Medulla oblongata (tissue), 1 donor: ENCODE data around the gene AP4B1.
A peak's percentile ranks its signal among the peaks of the same experiment; 100 is the strongest.

Source experiments
- DNase-seq: peaks from one replicate; pipeline ENCODE4 v3.0.0-alpha.2; 2015; ENCODE audit errors: extremely low spot score

Gene AP4B1

DNA sequence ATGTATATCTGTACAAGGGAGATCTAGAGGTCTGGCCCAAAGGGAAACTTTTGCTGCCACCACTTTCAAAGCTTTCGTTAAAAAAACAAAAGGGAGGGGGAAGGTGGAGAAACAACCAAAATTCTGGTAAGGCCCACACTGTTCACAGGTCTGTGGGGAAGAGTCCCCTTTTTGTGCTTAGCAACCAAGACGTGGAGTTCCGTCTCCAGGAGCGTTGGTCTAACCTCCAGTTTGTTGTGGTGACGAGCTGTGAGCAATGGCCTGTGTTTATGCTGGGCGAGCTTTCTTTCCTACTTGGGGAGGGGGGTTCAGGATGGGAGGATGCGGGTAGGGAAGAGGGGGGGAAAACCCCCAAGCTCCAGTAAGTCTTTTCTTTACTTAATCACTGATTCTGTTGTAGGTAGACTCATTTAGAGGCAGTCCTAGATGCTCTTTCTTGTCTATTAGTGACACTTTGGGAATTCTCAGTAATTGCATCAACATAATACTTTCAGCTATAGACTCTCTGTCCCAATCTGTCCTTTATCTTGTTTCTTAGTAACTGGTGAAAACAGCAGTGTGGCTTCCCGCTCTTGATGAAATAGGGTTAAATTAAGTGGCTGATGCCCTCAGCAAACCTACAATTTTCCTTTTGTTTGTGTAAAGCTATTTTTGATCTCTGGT is 26.0 kb upstream of the AP4B1 start:
- DNase-seq: peak; percentile 37

DNA sequence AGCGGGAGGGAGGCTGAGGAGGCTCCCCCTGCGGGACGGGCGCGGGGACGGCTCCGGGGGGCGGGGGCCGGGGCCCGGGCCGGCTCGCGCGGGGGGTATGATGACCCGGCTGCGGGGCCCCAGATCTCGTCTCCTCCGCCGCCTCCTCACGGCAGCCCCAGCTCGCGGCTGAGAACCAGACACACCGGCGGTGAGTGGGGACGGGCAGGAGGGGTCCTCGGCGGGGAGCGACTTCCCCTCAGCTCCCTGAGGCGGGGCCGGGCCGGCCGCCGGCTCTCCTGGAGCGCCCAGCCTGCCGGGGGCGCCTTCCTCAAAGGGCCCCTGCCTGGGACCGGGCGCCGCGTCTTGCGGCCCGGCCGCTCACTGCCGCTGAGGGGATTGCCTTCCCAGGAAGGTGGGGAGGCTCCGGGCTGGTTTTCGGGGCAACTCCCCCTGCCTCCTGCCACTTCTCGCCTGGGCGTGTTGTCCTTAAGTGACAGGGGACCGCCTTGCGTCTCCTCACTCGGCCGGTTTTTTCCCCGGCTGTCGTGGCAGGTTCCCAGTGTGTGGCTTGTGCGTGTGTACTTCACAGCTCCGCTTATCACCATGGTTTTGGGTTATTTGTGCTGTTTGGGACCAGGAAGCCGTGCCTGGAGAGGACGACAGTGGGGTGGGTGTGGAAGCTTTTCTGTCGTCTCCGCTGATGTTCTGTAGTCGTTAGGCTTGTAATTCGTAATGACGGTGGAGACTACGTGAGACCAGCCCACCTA is 25.3 kb upstream of the AP4B1 start:
- DNase-seq: peak; percentile 47

DNA sequence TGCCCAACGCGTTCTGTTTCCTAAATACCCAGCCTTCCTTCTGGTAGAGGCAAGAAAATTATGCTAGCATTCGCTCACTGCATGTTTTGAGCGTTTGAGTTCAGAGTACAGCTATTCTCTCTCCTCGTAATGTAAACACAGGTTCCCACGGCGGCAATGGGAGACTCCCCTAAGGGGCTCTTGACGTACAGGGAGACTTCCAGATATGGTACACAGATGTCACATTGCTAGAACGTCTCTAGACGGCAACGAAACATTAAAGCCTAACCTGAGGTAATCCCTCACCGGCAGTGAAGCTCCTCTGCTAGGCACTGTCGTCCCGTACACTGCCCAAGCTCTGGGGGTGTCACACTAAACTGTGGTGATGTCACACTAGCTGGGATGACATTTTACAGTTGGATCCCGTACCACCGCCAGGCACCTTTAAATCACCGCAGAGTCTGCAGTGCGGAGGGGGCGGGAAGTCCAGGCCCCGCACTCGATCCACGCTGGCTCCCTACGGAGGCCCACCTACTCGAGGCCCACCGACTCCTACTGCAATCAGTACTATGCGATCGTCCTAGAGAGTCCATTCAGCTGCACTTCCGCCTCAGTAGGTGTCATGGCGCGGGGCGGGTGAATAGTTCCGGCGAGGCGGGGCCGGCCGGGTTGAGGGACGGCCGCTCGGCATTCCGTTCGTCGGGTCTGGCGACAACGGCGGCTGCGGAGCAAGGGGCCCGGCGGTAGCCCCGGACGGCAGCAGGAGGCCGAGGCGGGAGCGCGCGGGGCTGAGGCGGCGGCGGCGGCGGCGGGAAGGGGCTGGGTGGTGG is 24.5 kb upstream of the AP4B1 start, which contains the start of gene HIPK1:
HIPK1 (plus strand) TSS at position 384 of the 809 bp plus-strand sequence.
- DNase-seq: peak; percentile 96

DNA sequence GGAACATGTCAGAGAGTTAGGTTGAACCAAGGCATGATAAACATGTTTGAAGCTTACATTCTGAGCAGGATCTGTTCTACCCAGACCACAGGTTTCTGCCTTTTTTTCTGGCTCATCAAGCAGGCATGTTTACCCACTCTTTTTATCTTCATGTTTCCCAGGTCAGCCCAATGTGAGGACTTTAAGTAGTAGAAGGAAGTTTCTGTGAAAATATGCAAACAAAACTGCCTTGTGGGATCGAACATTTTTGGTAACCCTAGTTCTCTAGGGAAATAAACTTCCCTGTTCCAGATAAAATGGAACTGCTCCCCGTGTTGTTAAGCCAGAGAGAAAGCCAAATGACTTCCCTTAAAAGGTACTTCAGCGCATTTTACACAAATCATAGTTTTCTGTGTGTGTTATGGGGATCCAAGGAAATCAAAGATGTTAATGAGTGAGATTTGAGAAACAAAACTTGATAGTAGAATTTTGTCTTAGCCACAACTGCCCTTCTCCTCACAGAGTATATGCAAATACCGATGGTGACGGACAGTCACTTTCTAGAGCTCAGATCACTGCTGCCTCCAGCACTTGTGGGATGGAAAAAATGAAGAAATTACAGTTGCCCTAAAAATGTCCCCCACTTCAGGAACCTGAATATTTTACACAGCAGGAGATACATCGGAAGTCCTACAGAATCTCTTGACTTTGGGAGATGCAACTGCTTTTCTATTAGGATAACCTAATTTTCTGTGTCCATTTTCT is 23.8 kb upstream of the AP4B1 start:
- peak; percentile 58 for DNase-seq

DNA sequence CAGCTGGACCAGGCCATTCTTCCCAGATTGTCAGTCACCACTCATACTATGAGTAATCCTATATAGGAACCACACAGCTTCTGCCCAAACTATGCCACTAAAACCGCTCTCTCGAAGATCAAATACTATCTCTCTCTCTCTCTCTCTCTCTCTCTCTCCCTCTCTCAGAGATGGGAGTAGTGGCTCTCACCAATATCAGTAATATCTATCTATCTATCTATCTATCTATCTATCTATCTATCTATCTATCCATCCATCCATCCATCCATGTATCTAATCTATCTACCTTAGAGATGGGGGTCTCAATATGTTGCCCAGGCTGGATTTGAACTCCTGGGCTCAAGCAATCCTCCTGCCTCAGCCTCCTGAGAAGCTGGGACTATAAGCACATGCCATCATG is 19.9 kb upstream of the AP4B1 start:
- DNase-seq: no peak

DNA sequence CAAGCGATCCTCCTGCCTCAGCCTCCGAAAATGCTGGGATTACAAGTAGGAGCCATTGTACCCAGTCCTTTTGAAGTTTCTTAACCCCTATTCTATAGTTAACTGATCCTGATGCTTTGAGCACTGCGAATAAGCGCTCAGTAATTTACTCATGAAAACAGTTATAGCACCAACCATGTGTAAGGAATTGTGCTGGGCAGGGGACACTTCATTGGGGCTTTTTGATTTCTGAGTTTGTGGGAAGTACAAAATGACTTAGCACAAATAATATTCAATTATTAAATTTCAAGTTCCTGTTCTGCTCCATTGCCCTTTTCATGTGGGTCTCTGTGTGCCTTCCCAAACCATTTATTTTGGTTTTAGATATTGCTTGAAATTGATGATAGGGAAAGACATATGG is 18.4 kb upstream of the AP4B1 start:
- no peak for DNase-seq

DNA sequence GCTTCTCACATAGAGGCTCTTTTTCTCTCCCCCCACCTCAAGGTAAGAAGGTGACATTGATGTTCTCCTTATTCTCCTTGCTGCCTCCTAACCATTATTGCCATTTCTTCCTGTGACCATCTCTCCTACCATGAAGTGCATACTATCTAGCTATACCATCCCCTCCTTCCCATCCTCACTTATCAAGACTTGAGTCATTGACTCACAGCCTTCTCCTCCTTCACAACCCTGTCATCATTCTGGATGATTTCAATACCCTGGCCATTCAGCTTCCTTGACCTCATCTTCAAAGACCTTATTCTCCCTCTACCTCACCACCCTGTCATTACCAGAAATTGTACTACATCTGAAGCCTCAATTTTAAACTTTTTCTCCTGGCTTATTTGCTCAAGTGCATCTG is 13.6 kb upstream of the AP4B1 start:
- no peak for DNase-seq

DNA sequence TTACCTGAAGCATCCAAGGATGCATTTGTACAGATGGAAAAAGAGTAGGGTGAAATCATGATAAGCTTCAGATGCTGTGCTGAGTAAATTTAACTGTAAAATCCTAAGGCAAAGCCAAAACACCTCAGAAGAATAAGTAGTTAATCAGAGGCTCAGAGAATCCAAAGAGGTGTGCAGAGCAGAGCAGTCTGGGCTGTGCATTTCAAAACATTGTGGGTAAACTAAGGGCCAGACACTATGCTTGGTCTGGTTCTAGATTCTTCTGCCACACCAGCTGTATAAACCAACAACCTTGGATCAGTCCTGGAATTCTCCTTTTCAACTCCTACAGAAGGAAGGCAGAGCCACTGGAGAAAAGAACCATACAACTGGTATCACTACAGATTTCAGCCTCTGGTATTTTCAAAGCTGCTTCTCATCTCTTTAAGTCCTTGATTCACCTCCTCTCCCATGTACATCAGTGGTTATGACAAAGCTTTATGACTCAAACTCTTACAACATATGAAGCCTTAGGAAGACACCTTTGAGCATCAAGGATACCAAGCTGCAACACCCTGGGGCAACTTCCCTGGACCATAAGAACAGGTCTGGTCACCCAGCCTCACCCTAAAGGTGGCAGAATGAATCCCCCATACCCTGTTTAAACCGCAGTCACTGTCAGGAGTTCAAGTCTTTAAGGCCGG is 12.9 kb upstream of the AP4B1 start:
- no peak for DNase-seq

DNA sequence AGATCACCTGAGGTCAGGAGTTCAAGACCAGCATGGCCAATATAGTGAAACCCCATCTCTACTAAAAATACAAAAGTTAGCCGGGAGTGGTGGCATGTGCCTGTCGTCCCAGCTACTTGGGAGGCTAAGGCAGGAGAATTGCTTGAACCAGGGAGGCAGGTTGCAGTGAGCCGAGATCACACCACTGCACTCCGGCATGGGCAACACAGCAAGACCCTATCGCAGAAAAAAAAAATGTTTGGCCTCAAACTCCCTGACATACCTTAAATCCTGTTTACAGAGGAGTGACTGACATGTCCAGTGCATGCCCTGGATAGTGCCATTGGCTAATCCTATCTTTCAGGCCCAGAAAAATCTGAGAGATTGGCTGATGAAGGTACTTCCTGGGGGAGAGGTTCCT is 12.4 kb upstream of the AP4B1 start:
- no peak for DNase-seq

DNA sequence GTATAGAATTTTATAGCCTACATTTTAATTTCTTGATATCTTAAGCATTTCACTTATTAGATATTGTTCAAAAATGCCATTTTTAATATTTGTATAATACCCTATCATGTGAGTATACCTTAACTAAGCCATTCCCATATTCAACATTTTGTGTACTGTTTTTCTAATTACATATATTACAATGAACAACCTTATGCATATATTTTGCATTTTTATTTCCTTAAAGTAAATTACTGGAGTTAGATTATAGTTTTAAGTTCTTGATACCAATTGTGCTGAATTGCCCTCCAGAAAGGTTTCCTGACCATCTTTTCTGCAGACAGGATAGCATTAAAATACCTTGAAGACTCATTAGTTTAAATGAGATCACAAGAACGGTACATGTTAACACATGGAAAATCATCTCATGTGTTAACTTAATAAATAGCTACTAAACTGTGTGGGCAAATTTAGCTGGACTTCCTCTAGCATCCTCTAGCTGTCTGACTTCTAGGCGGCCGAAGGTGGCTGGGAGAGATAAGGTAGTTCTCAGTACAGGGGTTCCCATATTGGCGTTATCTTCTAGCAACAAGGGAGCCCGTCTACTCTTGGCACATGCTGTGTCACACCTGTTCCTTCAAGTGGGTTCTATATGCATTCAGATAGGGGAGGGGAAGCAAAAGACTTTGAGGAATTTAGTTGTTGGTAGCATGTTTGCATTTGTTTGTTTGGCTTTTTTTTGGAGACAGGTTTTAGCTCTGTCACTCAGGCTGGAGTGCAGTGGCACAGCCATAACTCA is 9.5 kb upstream of the AP4B1 start:
- DNase-seq: no peak

DNA sequence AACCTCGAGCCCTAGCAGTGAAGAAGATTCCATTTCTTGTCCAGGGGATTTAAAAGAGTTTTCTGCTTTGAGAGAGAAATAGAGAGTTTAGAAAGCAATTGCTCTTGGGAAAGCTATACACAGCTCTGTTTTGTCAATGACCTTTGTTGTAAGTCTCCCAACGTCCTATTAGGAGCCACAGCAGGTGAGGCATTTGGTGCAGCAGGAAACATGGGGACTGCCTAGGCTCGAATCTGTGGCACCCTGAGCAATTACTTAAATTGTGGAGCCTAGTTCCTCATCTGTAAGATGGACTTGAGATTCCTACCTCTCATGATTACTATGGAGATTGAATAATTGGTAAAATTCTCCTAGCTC is 8.7 kb upstream of the AP4B1 start:
- DNase-seq: no peak

DNA sequence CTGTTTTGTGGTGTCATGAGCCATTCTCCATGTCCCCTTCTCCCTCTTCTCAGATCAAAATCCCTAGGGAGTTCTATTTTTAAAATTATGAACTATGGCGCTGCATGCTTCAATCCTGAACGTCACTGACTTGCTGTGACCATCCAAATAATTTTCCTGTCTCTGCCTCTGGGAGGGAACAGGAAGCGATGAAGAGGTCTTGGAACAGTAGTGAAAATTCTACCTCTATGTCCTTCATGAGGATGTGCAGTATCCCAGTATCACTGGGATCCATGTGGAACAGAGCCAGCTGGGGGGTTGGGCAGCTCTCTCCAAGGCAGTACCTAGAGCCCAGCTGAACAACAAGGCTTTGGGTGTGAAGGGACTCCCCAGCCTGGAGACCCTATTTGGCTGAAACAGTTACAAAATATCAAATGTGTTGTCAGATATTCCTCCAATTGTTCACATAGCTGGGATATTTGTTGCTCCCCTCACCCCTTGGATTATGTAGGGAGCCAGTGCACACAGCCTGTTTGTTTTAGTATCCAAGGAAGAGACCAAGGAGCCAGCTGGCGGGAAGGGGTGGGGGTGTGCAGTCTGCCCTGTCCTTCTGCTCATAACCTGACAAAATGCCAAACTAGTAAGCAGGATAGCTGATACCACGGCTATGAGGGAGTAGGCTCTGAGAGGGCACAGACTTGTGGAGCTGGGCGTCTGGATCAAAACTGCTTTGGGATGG is 8.2 kb upstream of the AP4B1 start:
- no peak for DNase-seq

DNA sequence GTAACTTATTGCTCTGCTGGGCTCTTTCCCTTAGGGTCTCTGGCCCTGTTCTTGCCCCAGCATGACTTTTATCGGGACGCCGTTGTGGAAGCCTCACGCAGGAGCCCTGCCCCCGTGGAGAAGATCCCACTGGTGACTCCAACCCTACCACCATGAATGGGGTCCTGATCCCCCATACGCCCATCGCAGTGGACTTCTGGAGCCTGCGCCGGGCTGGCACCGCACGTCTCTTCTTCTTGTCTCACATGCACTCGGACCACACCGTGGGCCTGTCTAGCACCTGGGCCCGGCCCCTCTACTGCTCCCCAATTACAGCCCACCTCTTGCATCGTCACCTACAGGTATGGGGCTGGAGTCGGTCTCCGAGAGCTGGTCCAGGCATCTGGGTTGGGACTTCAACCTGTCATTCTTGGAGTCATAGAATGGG is 849 bp upstream of the AP4B1 start:
- DNase-seq: no peak

DNA sequence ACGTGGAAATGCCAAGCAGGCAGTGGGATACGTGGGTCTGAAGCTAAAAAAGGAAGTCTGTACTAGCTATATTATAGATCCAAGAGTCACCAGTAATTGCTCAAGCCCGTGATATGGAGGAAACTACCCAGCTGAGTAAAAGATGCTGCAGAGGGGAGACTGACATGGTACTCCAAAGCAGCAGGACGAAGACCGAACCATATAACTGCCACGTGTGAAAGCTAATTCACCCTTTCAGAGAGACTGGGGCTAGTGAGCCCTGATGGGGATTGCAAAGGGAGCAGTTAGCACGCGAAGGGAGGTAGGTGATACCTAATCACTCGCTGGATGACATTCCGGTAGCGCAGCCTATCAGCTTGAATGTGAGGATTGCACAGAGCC is 316 bp downstream of the AP4B1 start:
- no peak for DNase-seq

DNA sequence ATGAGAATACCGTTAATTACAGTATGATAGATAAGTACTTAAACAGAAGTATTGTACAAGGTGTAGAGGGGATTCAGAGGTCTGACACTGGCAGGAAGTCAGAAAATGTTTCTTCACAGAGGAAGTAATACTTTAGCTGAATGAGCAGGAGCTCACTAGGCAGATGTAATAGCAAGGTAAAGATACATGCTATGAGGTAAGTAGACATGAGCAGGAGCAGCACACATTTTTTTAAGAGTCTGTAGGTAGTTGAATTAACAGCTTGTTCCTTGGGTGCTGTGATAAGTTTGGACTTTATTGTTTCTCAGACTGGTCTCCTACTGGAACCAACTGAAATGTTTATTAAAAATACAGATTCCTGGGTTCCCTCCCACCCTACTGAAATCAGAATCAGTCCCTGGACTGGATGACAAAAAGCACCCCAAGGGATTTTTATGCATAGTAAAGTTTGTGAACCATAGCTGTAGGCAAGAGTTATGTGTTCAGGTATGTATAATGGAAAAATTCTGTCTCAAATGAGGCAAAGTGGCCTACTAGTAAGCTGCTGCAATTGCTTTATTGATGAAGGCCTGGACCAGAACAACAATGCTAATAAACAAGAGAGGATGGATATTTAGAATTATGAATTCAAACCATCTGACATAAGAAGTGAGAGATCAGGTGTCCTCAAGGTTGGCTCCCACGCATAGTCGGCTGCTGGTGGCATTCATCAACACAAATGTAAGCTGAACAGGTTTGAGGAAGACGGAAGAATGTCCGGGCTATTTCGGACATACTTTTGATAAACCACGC is 902 bp downstream of the AP4B1 start:
- DNase-seq: no peak

DNA sequence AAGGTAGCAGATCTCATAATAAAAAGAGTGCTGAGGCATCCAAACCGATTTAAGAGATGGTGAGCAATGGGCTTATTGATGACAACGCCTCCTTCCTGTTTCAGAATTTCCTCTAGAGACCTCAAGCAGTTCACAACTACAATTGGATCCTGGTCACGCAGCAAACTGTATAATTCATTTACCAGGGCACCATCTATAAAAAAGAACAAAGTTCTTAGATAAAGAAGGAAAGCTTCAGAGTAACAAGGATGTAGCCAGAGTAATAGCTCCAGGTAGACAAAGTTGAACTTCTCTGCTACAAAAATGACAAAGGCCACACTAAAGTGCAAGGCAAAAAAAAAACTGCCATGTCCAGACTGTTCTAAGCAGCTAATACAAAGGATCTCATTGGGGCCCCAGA is 3.4 kb downstream of the AP4B1 start:
- DNase-seq: no peak

DNA sequence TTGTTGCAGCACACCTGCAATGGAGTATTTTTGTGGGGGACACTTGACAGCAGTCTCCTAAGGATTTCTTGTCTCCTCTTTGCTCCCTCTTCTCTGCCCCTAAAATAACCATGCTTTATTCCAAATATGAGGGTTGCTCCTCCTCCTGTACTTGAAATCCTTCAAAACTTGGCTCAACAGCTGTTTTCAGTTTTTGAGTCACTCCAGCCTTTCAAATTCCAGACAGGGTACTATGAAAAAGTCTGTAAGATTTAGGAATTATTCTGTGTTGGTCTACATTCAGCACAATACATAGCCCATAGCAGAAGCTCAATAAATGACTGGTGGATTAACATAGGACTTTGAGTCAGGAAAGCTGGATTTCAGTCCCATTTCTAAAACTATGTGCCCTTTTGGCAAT is 5.5 kb downstream of the AP4B1 start:
- no peak for DNase-seq

DNA sequence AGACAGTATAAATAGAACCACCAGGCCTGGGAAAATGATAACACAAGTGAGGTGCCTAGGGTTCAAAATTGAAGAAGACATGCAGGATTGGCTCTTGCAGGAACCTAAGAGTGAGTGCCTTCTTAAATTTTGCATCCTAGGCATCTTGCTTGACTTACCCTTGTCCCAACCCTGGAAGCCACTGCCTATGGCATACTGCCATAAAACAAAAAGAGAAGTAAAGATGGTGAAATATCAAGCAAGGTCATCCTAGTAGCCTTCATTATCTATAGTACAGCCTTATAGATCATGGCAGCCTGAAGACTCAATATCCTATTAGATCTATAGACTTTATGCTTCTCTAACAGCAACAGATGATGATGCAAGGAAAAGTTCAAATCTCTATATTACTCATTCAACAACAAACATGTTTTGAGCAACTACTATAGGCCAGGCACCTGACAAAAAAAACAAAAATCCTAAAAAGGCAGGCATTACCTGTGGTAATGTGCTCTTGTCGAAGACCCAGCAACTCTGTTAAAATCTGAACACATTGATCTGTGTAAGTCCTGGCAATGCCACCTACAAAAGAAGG is 6.3 kb downstream of the AP4B1 start:
- no peak for DNase-seq

DNA sequence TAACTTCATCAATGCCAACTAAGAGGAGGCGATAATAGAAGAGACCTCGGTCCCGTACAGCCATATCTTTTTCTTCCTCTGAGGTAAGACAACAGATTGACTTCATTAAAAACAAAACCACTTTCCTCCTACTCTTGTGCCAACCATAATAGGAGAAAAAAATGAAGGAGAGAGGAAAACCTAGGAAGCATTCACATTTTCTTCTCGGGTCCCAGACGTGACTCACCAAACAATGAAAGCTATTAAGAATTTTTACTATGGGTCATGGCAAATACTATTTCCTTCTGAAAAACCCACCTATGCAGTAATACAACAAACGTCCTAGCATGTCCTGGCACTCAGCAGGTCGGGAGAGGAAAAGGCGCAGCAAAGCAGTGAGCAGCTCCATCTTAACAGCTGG is 8.6 kb downstream of the AP4B1 start:
- no peak for DNase-seq
